DOHH2 (cell line): ENCODE data around the gene PNPLA4.

ENCODE experiments used
- H3F3A ChIP-seq: fragments of 200-600 bp; sonication (generic), shearing (Covaris generic); 2 replicates; pipeline ENCODE4 v1.6.0; 2016; ENCODE audit warnings: antibody characterized with exemption, mild to moderate bottlenecking; ENCODE audit not compliant: control insufficient read depth, insufficient read depth
- H3K27ac ChIP-seq: fragments of 200-600 bp; sonication (generic); 2 replicates; pipeline ENCODE4 v1.5.1; 2014; ENCODE audit warnings: low read depth, mild to moderate bottlenecking, low read length, moderate library complexity
- H3K27me3 ChIP-seq: fragments of 200-600 bp; sonication (generic); 2 replicates; pipeline ENCODE4 v1.6.1; 2014; ENCODE audit warnings: mild to moderate bottlenecking, low read length, mixed read lengths; ENCODE audit not compliant: control insufficient read depth
- H3K36me3 ChIP-seq: fragments of 200-600 bp; sonication (generic); 2 replicates; pipeline ENCODE4 v1.6.1; 2014; ENCODE audit warnings: mild to moderate bottlenecking, low read length, moderate library complexity, mixed read lengths; ENCODE audit not compliant: control insufficient read depth
- H3K4me1 ChIP-seq: fragments of 200-600 bp; sonication (generic); 2 replicates; pipeline ENCODE4 v1.6.1; 2014; ENCODE audit warnings: mild to moderate bottlenecking, low read length, mixed read lengths; ENCODE audit not compliant: control insufficient read depth
- H3K4me2 ChIP-seq: fragments of 200-600 bp; sonication (generic); 2 replicates; pipeline ENCODE4 v1.6.0; 2014; ENCODE audit warnings: mild to moderate bottlenecking, low read length, moderate library complexity
- H3K4me3 ChIP-seq: fragments of 200-600 bp; sonication (generic); 2 replicates; pipeline ENCODE4 v1.5.1; 2014; ENCODE audit warnings: mild to moderate bottlenecking, low read length, mixed read lengths
- H3K79me2 ChIP-seq: fragments of 200-600 bp; sonication (generic); 2 replicates; pipeline ENCODE4 v1.6.1; 2014; ENCODE audit warnings: mild to moderate bottlenecking, low read length, mixed read lengths; ENCODE audit not compliant: control insufficient read depth
- H3K9me2 ChIP-seq: fragments of 200-600 bp; sonication (generic); replicated peaks from 2 replicates; pipeline ENCODE4 v1.6.1; 2014; ENCODE audit warnings: mild to moderate bottlenecking, low read length, mixed read lengths; ENCODE audit not compliant: control insufficient read depth
- H3K9me3 ChIP-seq: fragments of 200-600 bp; sonication (generic); 2 replicates; pipeline ENCODE4 v1.6.1; 2014; ENCODE audit warnings: antibody characterized with exemption, low read length, mixed read lengths; ENCODE audit not compliant: control insufficient read depth, insufficient read depth
- H4K20me1 ChIP-seq: fragments of 200-600 bp; sonication (generic); 2 replicates; pipeline ENCODE4 v1.6.0; 2014; ENCODE audit warnings: low read depth, mild to moderate bottlenecking, antibody characterized with exemption, low read length, moderate library complexity; ENCODE audit not compliant: control insufficient read depth, insufficient read depth
- EZH2phosphoT487 ChIP-seq: fragments of 200-600 bp; sonication (generic); IDR thresholded peaks from 2 replicates; pipeline ENCODE4 v1.6.1; 2017; ENCODE audit warnings: borderline replicate concordance, mild to moderate bottlenecking, antibody characterized with exemption, low read length, moderate library complexity, mixed read lengths
- TF ChIP-seq, protein P1 (sequence below): fragments of 200-600 bp; sonication (generic); IDR thresholded peaks from one replicate; pipeline ENCODE4 v1.5.1; 2014; ENCODE audit warnings: antibody characterized with exemption, mild to moderate bottlenecking, low read depth, low read length; ENCODE audit not compliant: poor library complexity, severe bottlenecking

The PNPLA4 gene

DNA sequence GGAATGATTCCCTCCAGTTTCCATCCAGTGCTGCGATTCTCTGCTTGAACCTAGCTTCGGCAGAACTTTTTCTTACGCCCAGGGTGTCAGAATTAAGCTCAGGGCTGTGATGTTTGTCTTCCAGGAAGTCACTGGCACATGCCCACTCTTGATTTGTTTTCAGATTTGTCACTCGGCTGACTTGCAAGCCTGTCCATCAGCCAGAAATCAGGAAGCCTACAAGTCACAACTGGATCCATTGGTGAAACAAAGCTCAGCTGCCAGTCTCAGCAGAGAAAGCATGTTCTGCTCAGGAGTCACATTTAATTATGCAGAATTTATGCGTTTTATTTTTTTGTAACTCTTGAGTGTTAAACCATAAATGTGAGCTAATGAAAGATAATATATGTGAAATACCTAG is 38.2 kb upstream of the PNPLA4 start:
- Histone ChIP-seq H3K27ac (no peak overlapping the region), H3K36me3 (no peaks in the 10 kb centered on the region), H3K4me3 (no peak overlapping the region), H3K27me3 (no peaks in the 10 kb centered on the region), H3F3A (no peaks in the 10 kb centered on the region), H3K9me3 (no peaks in the 10 kb centered on the region), H3K9me2 (no peaks in the 10 kb centered on the region), H3K79me2 (no peaks in the 10 kb centered on the region), H3K4me1 (no peaks in the 10 kb centered on the region), H4K20me1 (no peaks in the 10 kb centered on the region), H3K4me2 (no peak overlapping the region)
- no peak for TF ChIP-seq EZH2phosphoT487
- TF ChIP-seq, protein P1, sequence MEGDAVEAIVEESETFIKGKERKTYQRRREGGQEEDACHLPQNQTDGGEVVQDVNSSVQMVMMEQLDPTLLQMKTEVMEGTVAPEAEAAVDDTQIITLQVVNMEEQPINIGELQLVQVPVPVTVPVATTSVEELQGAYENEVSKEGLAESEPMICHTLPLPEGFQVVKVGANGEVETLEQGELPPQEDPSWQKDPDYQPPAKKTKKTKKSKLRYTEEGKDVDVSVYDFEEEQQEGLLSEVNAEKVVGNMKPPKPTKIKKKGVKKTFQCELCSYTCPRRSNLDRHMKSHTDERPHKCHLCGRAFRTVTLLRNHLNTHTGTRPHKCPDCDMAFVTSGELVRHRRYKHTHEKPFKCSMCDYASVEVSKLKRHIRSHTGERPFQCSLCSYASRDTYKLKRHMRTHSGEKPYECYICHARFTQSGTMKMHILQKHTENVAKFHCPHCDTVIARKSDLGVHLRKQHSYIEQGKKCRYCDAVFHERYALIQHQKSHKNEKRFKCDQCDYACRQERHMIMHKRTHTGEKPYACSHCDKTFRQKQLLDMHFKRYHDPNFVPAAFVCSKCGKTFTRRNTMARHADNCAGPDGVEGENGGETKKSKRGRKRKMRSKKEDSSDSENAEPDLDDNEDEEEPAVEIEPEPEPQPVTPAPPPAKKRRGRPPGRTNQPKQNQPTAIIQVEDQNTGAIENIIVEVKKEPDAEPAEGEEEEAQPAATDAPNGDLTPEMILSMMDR = no peak

DNA sequence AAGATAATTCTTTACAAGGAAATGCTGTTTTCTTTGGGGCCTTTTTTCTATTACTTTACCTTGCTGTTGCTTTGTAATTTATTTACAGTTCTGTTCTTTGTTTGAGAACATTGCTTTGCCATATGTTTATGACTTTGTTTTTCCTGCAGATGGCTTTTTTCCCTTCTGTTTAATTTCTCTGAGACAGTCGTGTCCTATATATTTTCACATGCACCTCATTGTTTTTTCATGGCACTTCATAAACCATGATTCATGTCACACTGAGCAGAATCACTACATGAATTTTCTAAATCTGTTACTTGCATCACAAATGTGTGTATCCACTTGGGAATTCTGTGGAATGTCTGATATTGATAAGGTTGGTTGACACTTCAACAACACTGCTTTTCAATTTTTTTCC is 33.0 kb upstream of the PNPLA4 start:
- H3K4me2 ChIP-seq = no peak overlapping the region
- no peak overlapping the region for H3K27ac ChIP-seq
- no peaks in the 10 kb centered on the region for H3K4me1 ChIP-seq
- no peaks in the 10 kb centered on the region for H3K36me3 ChIP-seq
- H3K9me2 ChIP-seq = no peaks in the 10 kb centered on the region
- no peaks in the 10 kb centered on the region for H3F3A ChIP-seq
- no peaks in the 10 kb centered on the region for H4K20me1 ChIP-seq
- no peaks in the 10 kb centered on the region for H3K27me3 ChIP-seq
- no peak for TF ChIP-seq EZH2phosphoT487
- TF ChIP-seq, protein P1 = no peak
- H3K9me3 ChIP-seq = no peaks in the 10 kb centered on the region
- H3K4me3 ChIP-seq = no peak overlapping the region
- no peaks in the 10 kb centered on the region for H3K79me2 ChIP-seq

DNA sequence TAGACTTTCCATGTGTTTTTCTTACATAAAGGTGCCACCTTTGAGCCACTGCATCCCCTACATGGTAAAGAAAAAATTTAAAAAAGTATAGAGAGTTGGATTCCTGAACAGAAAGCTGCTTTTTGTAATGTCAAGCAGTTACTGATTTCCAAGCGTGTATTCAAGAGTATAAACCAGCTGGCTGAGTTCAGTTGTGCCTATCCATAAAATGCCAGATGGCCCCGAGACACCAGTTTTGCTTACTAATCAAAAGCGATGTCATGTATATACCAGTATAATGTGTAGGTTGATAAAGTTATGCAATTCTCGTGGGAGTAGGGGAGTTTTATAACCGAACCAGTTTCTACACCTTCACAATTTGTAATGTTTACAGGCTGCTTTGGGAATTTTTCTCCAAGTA is 26.2 kb upstream of the PNPLA4 start:
- Histone ChIP-seq H3K4me2 (no peak overlapping the region), H3K9me3 (no peaks in the 10 kb centered on the region), H4K20me1 (no peaks in the 10 kb centered on the region), H3K36me3 (no peaks in the 10 kb centered on the region), H3K27me3 (no peaks in the 10 kb centered on the region), H3K79me2 (no peaks in the 10 kb centered on the region), H3K4me3 (no peak overlapping the region), H3K4me1 (no peaks in the 10 kb centered on the region), H3F3A (no peaks in the 10 kb centered on the region), H3K27ac (no peak overlapping the region), H3K9me2 (no peaks in the 10 kb centered on the region)
- TF ChIP-seq, protein P1 = no peak
- TF ChIP-seq EZH2phosphoT487 = no peak

DNA sequence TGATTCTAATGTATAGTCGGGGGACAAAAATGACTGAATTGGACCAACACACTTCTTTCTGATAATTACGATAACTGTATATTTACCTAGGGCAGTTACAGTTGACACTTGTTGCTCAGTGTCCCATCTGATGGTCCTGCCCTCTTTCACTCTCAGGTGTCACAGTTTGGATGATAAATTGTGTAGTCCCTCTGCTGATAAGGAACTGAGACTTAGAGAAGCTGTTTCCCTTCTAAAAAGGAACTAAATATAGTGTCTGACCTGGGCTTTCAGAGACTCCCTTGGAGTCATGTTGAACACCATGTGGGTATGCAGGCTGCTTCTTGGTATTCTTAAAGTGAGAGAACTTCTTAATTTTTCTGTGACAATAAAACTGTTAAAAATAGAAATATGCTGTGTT is 23.7 kb upstream of the PNPLA4 start:
- TF ChIP-seq, protein P1 = no peak
- no peak for TF ChIP-seq EZH2phosphoT487
- no peak overlapping the region for H3K4me2 ChIP-seq

More for the DNA sequence above, 23.7 kb upstream of the PNPLA4 start:
- Histone ChIP-seq H3K36me3 (no peaks in the 10 kb centered on the region), H3K27me3 (no peaks in the 10 kb centered on the region), H3K27ac (no peak overlapping the region), H4K20me1 (no peaks in the 10 kb centered on the region), H3K79me2 (no peaks in the 10 kb centered on the region), H3K9me3 (no peaks in the 10 kb centered on the region), H3K9me2 (no peaks in the 10 kb centered on the region), H3K4me1 (no peaks in the 10 kb centered on the region), H3F3A (no peaks in the 10 kb centered on the region), H3K4me3 (no peak overlapping the region)
